Right atrium auricular region (tissue), 2 donors: ENCODE measurements around the gene PCSK6. TPM values are rescaled to one million over a fixed set of nuclear protein-coding genes. Genes with fewer than 3 reads are reported as not detected.

ENCODE experiments used
- DNase-seq: peaks from one replicate; pipeline ENCODE4 v3.0.0-alpha.2; 2019; ENCODE audit warnings: low spot score
- H3K27ac ChIP-seq, 2 donors: fragments of 200-600 bp; sonication (generic); 1 replicate in 1 of 2; 2 replicates in 1 of 2; pipeline ENCODE4 v1.5.1; 2016 to 2019
- H3K27me3 ChIP-seq, 2 donors: fragments of 200-600 bp; sonication (generic); one replicate each; pipeline versions ENCODE4 v1.5.1 to v1.6.0; 2017 to 2019
- H3K36me3 ChIP-seq: fragments of 200-600 bp; sonication (generic); one replicate; pipeline ENCODE4 v1.5.1; 2016
- H3K4me1 ChIP-seq, 2 donors: fragments of 200-600 bp; sonication (generic); one replicate each; pipeline versions ENCODE4 v1.5.1 to v1.6.0; 2017 to 2019
- H3K4me3 ChIP-seq, 2 donors: fragments of 200-600 bp; sonication (generic); 1 replicate in 1 of 2; 2 replicates in 1 of 2; pipeline ENCODE4 v1.5.1; 2017 to 2019; ENCODE audit warnings: mild to moderate bottlenecking in 1 of 2, moderate library complexity in 1 of 2
- H3K9me3 ChIP-seq, 2 donors: fragments of 200-600 bp; sonication (generic); one replicate each; pipeline ENCODE4 v1.5.1; 2019
- total RNA-seq, 2 donors: library from RNA; depleted of rRNA; stranded (reverse); fragments of >200 nt; gene quantifications; one replicate each; pipeline ENCODE4 v1.1.0, GENCODE V29; 2016
- TF ChIP-seq, protein P1 (sequence below), 2 donors: fragments of 200-600 bp; sonication (generic); IDR thresholded peaks; one replicate each; pipeline ENCODE4 v1.5.1; 2019; ENCODE audit warnings: antibody characterized with exemption in 2 of 2

PCSK6 gene
- total RNA-seq, 2 donors from 2014 or later: 14.4 to 19.9 TPM

DNA sequence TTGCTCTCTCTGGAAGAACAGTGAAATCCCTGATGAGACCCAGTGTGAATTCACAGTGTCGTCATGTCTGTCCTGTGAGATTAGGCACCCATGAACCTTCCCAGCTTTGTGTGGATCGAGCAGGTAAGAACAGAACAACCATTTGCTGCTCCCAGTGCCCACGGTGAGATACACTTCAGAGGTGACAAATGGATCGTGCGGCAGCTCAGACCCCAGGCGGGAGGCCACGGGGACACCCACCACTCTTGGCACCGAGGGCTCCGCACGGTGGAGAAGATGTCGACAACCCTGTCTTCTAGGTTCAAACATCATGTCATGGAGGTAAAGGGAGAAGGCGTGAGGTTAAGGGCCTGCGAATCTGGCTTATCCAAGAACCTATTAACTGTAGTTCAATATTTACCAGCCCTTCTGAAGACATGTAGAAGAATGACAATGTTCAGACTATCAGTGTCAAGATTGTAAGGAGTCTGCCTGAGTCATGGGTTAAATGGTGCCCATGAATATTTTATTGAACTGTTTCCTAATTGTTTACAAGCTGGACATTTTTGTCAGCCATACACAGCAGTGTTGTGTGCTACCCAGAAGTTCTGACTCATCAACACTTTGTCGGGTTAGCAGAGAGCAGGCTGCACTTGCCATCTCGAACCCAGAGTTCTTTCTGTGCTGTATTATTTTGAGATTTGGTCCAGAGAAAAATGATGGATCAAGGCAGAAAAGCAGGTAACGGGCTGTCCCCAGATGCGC is 15.5 kb upstream of the PCSK6 start:
- Histone ChIP-seq H3K9me3 (no peaks in the 10 kb centered on the region), H3K36me3 (no peaks in the 10 kb centered on the region), H3K4me3 (no peak overlapping the region), H3K27me3 (no peaks in the 10 kb centered on the region), H3K4me1 (peaks cover 0 to 22% of the 10 kb centered on the region in 2 donors), H3K27ac (no peak overlapping the region)
- TF ChIP-seq, protein P1, sequence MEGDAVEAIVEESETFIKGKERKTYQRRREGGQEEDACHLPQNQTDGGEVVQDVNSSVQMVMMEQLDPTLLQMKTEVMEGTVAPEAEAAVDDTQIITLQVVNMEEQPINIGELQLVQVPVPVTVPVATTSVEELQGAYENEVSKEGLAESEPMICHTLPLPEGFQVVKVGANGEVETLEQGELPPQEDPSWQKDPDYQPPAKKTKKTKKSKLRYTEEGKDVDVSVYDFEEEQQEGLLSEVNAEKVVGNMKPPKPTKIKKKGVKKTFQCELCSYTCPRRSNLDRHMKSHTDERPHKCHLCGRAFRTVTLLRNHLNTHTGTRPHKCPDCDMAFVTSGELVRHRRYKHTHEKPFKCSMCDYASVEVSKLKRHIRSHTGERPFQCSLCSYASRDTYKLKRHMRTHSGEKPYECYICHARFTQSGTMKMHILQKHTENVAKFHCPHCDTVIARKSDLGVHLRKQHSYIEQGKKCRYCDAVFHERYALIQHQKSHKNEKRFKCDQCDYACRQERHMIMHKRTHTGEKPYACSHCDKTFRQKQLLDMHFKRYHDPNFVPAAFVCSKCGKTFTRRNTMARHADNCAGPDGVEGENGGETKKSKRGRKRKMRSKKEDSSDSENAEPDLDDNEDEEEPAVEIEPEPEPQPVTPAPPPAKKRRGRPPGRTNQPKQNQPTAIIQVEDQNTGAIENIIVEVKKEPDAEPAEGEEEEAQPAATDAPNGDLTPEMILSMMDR (IDR thresholded peaks at IDR 0.05): no peak
- DNase-seq: peak; percentile 28

DNA sequence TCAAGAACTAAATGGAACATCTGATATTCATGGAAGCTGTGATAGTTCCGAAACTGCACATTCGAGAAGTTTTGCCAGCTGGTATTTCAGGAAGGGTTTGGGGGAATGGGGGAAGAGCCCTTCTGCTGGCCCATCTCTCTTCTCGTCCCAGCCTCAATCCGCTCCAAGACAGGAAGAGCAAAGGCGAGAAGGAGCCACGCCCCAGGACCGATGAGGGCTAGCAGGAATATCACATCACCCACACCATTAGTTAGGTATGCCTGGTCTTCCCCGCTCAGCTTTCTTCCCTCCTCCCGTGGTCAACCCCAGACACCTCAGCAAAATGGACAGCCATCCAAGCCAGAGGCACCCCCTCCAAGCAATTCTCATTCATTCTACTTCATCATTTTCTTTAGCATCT is 14.9 kb upstream of the PCSK6 start:
- TF ChIP-seq, protein P1 (IDR thresholded peaks at IDR 0.05): no peak
- DNase-seq: peak; percentile 50

GRCh38 chr15:101503296-101503599 is 13.7 kb upstream of the PCSK6 start:
- peaks cover 0 to 29% of the 10 kb centered on the region in 2 donors for H3K4me1 ChIP-seq
- H3K27ac ChIP-seq: no peak overlapping the region
- no peak for DNase-seq
- no peaks in the 10 kb centered on the region for H3K27me3 ChIP-seq
- no peak overlapping the region for H3K4me3 ChIP-seq
- no peaks in the 10 kb centered on the region for H3K9me3 ChIP-seq
- H3K36me3 ChIP-seq: no peaks in the 10 kb centered on the region
- TF ChIP-seq, protein P1 (IDR thresholded peaks at IDR 0.05): no peak

More for the DNA sequence above, 14.9 kb upstream of the PCSK6 start:
- no peaks in the 10 kb centered on the region for H3K9me3 ChIP-seq
- H3K4me3 ChIP-seq: no peak overlapping the region
- H3K27ac ChIP-seq: no peak overlapping the region
- H3K4me1 ChIP-seq: peaks cover 0 to 29% of the 10 kb centered on the region in 2 donors
- H3K27me3 ChIP-seq: no peaks in the 10 kb centered on the region
- no peaks in the 10 kb centered on the region for H3K36me3 ChIP-seq

- no peak overlapping the region for H3K4me3 ChIP-seq
- no peak for DNase-seq
- no peaks in the 10 kb centered on the region for H3K9me3 ChIP-seq
- no peaks in the 10 kb centered on the region for H3K27me3 ChIP-seq
- H3K27ac ChIP-seq: no peak overlapping the region
- no peaks in the 10 kb centered on the region for H3K36me3 ChIP-seq
- TF ChIP-seq, protein P1 (IDR thresholded peaks at IDR 0.05): no peak
- H3K4me1 ChIP-seq: peaks cover 0 to 29% of the 10 kb centered on the region in 2 donors
These were observed 13.2 kb upstream of the PCSK6 start for GRCh38 chr15:101502572-101503295.

- Histone ChIP-seq H3K36me3 (no peaks in the 10 kb centered on the region), H3K27me3 (no peaks in the 10 kb centered on the region), H3K4me1 (peaks cover 0 to 30% of the 10 kb centered on the region in 2 donors), H3K9me3 (no peaks in the 10 kb centered on the region), H3K4me3 (peak overlapping the region in 1 of 2 donors; percentile 16), H3K27ac (peak overlapping the region in 1 of 2 donors; percentile 18)
- DNase-seq: peak; percentile 59
- TF ChIP-seq, protein P1 (IDR thresholded peaks at IDR 0.05): peak; percentile 41 to 76
These were observed 12.3 kb upstream of the PCSK6 start for GRCh38 chr15:101501703-101502373.
